Right atrium auricular region (tissue), 2 donors: ENCODE results near the gene MED19. TPM values are rescaled to one million over a fixed set of nuclear protein-coding genes. Genes with fewer than 3 reads are reported as not detected.
"Not testable (repeated sequence)": the region's sequence is repeated elsewhere in the genome, so short reads cannot be mapped to it uniquely, and the experiment has no call there.

ENCODE experiments used
- DNase-seq: peaks from one replicate; pipeline ENCODE4 v3.0.0-alpha.2; 2019; ENCODE audit warnings: low spot score
- H3K27ac ChIP-seq, 2 donors: fragments of 200-600 bp; sonication (generic); 1 replicate in 1 of 2; 2 replicates in 1 of 2; pipeline ENCODE4 v1.5.1; 2016 to 2019
- H3K27me3 ChIP-seq, 2 donors: fragments of 200-600 bp; sonication (generic); one replicate each; pipeline versions ENCODE4 v1.5.1 to v1.6.0; 2017 to 2019
- H3K36me3 ChIP-seq: fragments of 200-600 bp; sonication (generic); one replicate; pipeline ENCODE4 v1.5.1; 2016
- H3K4me1 ChIP-seq, 2 donors: fragments of 200-600 bp; sonication (generic); one replicate each; pipeline versions ENCODE4 v1.5.1 to v1.6.0; 2017 to 2019
- H3K4me3 ChIP-seq, 2 donors: fragments of 200-600 bp; sonication (generic); 1 replicate in 1 of 2; 2 replicates in 1 of 2; pipeline ENCODE4 v1.5.1; 2017 to 2019; ENCODE audit warnings: mild to moderate bottlenecking in 1 of 2, moderate library complexity in 1 of 2
- H3K9me3 ChIP-seq, 2 donors: fragments of 200-600 bp; sonication (generic); one replicate each; pipeline ENCODE4 v1.5.1; 2019
- total RNA-seq, 2 donors: library from RNA; depleted of rRNA; stranded (reverse); fragments of >200 nt; gene quantifications; one replicate each; pipeline ENCODE4 v1.1.0, GENCODE V29; 2016
- TF ChIP-seq, protein P1 (sequence below), 2 donors: fragments of 200-600 bp; sonication (generic); IDR thresholded peaks; one replicate each; pipeline ENCODE4 v1.5.1; 2019; ENCODE audit warnings: antibody characterized with exemption in 2 of 2

The MED19 gene
- total RNA-seq, 2 donors from 2014 or later = 15.4 to 17.5 TPM

DNA sequence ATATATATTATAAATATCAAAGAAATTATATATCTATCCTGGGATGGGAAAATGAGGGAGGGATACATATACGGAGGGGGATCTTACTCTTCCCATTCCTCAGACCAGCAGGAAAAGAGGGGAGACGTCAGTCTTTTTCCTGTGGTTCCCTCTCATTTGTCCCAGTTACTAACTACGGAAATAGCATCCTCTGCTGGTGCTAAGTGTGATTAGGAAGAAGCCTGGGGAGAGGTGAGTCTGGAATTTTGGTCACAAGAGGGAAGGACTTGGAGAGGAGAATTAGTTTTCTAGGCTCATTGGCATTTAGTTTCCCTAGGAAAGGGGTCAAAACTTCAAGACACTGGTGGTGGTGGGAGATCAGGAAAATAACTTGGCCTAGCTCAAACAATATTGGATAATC lies 11.6 kb downstream of the MED19 start:
- H3K4me1 ChIP-seq = no peaks in the 10 kb centered on the region
- no peak overlapping the region for H3K27ac ChIP-seq
- no peak for DNase-seq
- H3K36me3 ChIP-seq = peaks cover 79% of the 10 kb centered on the region
- H3K4me3 ChIP-seq = no peak overlapping the region
- TF ChIP-seq, protein P1, sequence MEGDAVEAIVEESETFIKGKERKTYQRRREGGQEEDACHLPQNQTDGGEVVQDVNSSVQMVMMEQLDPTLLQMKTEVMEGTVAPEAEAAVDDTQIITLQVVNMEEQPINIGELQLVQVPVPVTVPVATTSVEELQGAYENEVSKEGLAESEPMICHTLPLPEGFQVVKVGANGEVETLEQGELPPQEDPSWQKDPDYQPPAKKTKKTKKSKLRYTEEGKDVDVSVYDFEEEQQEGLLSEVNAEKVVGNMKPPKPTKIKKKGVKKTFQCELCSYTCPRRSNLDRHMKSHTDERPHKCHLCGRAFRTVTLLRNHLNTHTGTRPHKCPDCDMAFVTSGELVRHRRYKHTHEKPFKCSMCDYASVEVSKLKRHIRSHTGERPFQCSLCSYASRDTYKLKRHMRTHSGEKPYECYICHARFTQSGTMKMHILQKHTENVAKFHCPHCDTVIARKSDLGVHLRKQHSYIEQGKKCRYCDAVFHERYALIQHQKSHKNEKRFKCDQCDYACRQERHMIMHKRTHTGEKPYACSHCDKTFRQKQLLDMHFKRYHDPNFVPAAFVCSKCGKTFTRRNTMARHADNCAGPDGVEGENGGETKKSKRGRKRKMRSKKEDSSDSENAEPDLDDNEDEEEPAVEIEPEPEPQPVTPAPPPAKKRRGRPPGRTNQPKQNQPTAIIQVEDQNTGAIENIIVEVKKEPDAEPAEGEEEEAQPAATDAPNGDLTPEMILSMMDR (IDR thresholded peaks at IDR 0.05) = no peak
- H3K27me3 ChIP-seq = no peaks in the 10 kb centered on the region
- H3K9me3 ChIP-seq = no peaks in the 10 kb centered on the region

DNA sequence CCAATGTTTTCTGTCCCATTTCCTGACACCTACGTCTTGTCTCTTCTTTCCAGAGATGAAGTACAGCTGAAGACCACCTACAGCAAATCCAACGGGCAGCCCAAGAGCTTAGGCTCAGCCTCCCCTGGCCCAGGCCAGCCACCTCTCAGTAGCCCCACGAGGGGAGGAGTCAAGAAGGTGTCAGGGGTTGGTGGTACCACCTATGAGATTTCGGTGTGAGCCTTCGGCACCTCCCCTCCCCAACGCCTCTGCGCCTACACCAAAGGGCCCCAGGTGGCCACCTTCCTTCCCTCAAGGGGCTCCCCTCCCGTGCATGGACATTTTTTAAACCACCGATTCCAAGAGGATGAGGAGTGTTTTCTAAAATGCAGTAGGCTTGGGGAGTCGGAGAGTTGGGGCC lies 12.2 kb downstream of the MED19 start:
- peaks cover 82% of the 10 kb centered on the region for H3K36me3 ChIP-seq
- no peaks in the 10 kb centered on the region for H3K4me1 ChIP-seq
- H3K4me3 ChIP-seq = no peak overlapping the region
- H3K9me3 ChIP-seq = no peaks in the 10 kb centered on the region
- no peaks in the 10 kb centered on the region for H3K27me3 ChIP-seq
- no peak for DNase-seq
- TF ChIP-seq, protein P1 (IDR thresholded peaks at IDR 0.05) = no peak
- no peak overlapping the region for H3K27ac ChIP-seq

DNA sequence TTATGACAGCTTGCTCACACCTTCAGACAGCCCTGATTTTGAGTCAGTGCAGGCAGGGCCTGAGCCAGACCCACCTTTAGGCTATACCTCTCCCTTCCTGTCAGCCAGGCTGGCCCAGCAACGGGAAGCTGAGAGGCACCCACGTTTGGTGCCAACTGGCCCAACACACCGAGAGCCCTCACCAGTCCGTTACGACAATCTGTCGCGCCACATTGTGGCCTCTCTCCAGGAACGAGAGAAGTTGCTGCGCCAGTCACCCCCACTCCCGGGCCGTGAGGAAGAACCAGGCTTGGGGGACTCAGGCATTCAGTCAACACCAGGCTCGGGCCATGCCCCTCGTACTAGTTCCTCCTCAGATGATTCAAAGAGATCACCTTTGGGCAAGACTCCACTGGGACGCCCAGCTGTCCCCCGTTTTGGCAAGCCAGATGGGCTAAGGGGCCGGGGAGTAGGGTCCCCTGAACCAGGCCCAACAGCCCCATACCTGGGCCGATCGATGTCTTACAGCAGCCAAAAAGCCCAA lies 13.1 kb downstream of the MED19 start:
- H3K27me3 ChIP-seq = no peaks in the 10 kb centered on the region
- no peaks in the 10 kb centered on the region for H3K4me1 ChIP-seq
- H3K9me3 ChIP-seq = no peaks in the 10 kb centered on the region
- no peak for DNase-seq
- H3K36me3 ChIP-seq = peaks cover 83% of the 10 kb centered on the region
- no peak overlapping the region for H3K27ac ChIP-seq
- no peak overlapping the region for H3K4me3 ChIP-seq
- TF ChIP-seq, protein P1 (IDR thresholded peaks at IDR 0.05) = no peak

DNA sequence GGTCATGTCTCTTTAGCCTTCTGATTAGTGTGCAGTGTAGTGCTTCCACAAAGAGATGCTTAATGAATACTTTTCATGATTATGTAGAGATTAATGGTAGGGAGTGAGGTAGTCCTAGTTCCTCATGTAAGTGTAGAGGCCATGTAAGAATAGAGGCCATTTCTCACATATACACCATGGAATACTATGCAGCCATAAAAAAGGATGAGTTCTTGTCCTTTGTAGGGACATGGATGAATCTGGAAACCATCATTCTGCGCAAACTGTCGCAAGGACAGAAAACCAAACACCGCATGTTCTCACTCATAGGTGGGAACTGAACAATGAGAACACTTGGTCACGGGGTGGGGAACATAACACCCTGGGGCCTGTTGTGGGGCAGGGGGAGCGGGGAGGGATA lies 21.5 kb downstream of the MED19 start:
- DNase-seq, H3K27me3 ChIP-seq, H3K4me3 ChIP-seq, H3K4me1 ChIP-seq, H3K27ac ChIP-seq, H3K9me3 ChIP-seq: not testable (repeated sequence)
- H3K36me3 ChIP-seq = peaks cover 96% of the 10 kb centered on the region

DNA sequence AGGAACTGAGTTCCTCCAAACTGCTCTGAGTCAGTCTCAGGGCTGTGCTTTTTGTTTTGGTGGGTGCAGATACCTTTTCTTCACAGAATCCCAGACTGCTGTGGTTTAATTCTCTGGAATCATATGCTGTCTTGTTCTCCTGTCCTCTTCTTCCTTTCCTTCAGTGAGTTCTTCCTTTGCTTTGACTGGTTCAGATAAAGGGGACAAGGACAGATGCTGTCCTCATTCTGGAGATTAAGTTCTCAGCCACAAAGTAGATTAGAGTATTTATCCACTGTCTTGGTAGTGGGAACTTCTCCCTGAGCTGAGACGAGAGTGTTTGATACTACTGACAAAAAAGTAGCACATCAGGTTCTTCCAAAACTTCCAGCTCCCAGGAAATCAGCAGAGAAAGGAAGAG lies 30.8 kb downstream of the MED19 start:
- no peak for DNase-seq
- Histone ChIP-seq H3K4me3 (no peak overlapping the region), H3K4me1 (peaks cover 0 to 17% of the 10 kb centered on the region in 2 donors), H3K9me3 (no peaks in the 10 kb centered on the region), H3K27ac (no peak overlapping the region), H3K27me3 (no peaks in the 10 kb centered on the region), H3K36me3 (peaks cover 37% of the 10 kb centered on the region)
- TF ChIP-seq, protein P1 (IDR thresholded peaks at IDR 0.05) = no peak

DNA sequence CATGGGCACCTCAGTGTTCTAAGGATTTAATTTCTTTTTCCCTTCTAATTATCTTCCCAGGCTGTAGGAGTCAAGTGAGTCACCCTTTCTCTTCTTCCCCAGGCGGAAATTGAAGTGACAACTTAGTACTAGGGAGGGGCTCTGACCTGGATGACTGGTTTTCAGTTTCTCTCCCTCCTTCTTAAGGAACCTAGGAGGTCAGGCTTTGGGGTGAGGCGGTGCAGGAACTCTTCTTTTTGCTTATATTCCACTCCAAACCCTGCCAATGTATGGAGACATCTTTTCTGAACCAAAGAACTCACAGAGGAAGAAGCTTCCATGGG lies 31.5 kb downstream of the MED19 start:
- TF ChIP-seq, protein P1 (IDR thresholded peaks at IDR 0.05) = no peak
- no peaks in the 10 kb centered on the region for H3K9me3 ChIP-seq
- H3K4me3 ChIP-seq = no peak overlapping the region
- H3K27me3 ChIP-seq = no peaks in the 10 kb centered on the region
- no peak for DNase-seq
- H3K36me3 ChIP-seq = peaks cover 30% of the 10 kb centered on the region
- H3K27ac ChIP-seq = no peak overlapping the region
- peaks cover 0 to 17% of the 10 kb centered on the region in 2 donors for H3K4me1 ChIP-seq
